ENCODE results near the gene INF2. TPM values are rescaled to one million over a fixed set of nuclear protein-coding genes. Genes with fewer than 3 reads are reported as not detected.

Gene INF2
- polyA plus RNA-seq, 1 donor, result 64.2 TPM

GRCh38 chr14:104739026-104739425, 49.6 kb downstream of the INF2 start:
- Histone ChIP-seq H3K4me1 (ENCODE audit: control insufficient read depth, insufficient read depth, low read length) (no peaks in the 10 kb centered on the region), H3K4me3 (ENCODE audit: low read length) (no peak overlapping the region), H3K27me3 (ENCODE audit: control insufficient read depth, insufficient read depth, low read length) (no peaks in the 10 kb centered on the region), H3K36me3 (ENCODE audit: control insufficient read depth, insufficient read depth, low read length) (peaks cover 22% of the 10 kb centered on the region), H3K9me3 (ENCODE audit: control insufficient read depth, low read depth, low read length) (no peaks in the 10 kb centered on the region), H3K27ac (ENCODE audit: low read length) (no peak overlapping the region)
- no CpG with 5 or more reads among the region's 17 CpGs for WGBS (ENCODE audit: insufficient coverage, low lambda C conversion rate)
- DNase-seq, result no peak

GRCh38 chr14:104739546-104740516, 50.4 kb downstream of the INF2 start:
- Histone ChIP-seq H3K36me3 (ENCODE audit: control insufficient read depth, insufficient read depth, low read length) (peaks cover 24% of the 10 kb centered on the region), H3K4me3 (ENCODE audit: low read length) (no peak overlapping the region), H3K9me3 (ENCODE audit: control insufficient read depth, low read depth, low read length) (no peaks in the 10 kb centered on the region), H3K4me1 (ENCODE audit: control insufficient read depth, insufficient read depth, low read length) (no peaks in the 10 kb centered on the region), H3K27me3 (ENCODE audit: control insufficient read depth, insufficient read depth, low read length) (no peaks in the 10 kb centered on the region), H3K27ac (ENCODE audit: low read length) (no peak overlapping the region)
- no CpG with 5 or more reads among the region's 29 CpGs for WGBS (ENCODE audit: insufficient coverage, low lambda C conversion rate)
- DNase-seq, result no peak

DNA sequence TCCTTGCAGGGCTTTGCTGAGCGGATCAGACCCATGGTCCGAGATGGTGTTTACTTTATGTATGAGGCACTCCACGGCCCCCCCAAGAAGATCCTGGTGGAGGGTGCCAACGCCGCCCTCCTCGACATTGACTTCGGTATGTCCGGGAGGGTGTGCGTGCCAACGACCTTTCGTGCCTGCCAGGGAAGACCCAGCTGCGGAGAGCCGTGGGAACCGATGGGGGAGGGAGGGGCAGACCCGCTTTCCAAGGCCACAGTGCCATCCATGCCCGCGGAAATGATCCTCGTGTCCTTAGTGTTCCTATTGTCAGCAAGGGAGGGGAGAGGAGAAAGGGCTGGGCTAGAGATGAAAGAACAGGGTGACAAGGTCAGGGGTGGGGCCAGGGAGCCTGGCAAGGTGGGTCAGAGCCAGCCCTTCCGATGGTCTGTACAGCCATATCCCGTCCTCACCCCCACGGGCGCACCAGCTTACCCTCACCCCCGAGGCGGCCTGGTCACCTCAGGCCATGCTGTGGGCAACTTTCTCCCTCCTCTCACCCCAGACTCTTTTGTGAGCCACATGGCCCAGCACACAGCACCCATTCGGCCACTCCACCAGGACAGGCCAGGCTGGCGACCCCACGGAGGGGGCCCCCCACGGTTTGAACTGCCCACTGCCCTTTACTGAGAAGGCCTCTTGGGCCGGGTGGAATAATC, 51.8 kb downstream of the INF2 start:
- Histone ChIP-seq H3K4me1 (ENCODE audit: control insufficient read depth, insufficient read depth, low read length) (no peaks in the 10 kb centered on the region), H3K27me3 (ENCODE audit: control insufficient read depth, insufficient read depth, low read length) (no peaks in the 10 kb centered on the region), H3K9me3 (ENCODE audit: control insufficient read depth, low read depth, low read length) (no peaks in the 10 kb centered on the region), H3K27ac (ENCODE audit: low read length) (no peak overlapping the region), H3K4me3 (ENCODE audit: low read length) (no peak overlapping the region), H3K36me3 (ENCODE audit: control insufficient read depth, insufficient read depth, low read length) (peaks cover 31% of the 10 kb centered on the region)
- no CpG with 5 or more reads among the region's 29 CpGs for WGBS (ENCODE audit: insufficient coverage, low lambda C conversion rate)
- DNase-seq, result no peak

GRCh38 chr14:104741803-104742251, 52.4 kb downstream of the INF2 start:
- no CpG with 5 or more reads among the region's 23 CpGs for WGBS (ENCODE audit: insufficient coverage, low lambda C conversion rate)
- Histone ChIP-seq H3K27ac (ENCODE audit: low read length) (no peak overlapping the region), H3K4me3 (ENCODE audit: low read length) (no peak overlapping the region), H3K27me3 (ENCODE audit: control insufficient read depth, insufficient read depth, low read length) (no peaks in the 10 kb centered on the region), H3K36me3 (ENCODE audit: control insufficient read depth, insufficient read depth, low read length) (peaks cover 31% of the 10 kb centered on the region), H3K4me1 (ENCODE audit: control insufficient read depth, insufficient read depth, low read length) (no peaks in the 10 kb centered on the region), H3K9me3 (ENCODE audit: control insufficient read depth, low read depth, low read length) (no peaks in the 10 kb centered on the region)
- DNase-seq, result no peak

- Histone ChIP-seq H3K27me3 (ENCODE audit: control insufficient read depth, insufficient read depth, low read length) (no peaks in the 10 kb centered on the region), H3K9me3 (ENCODE audit: control insufficient read depth, low read depth, low read length) (no peaks in the 10 kb centered on the region), H3K4me1 (ENCODE audit: control insufficient read depth, insufficient read depth, low read length) (peaks cover 1% of the 10 kb centered on the region), H3K4me3 (ENCODE audit: low read length) (no peak overlapping the region), H3K36me3 (ENCODE audit: control insufficient read depth, insufficient read depth, low read length) (peaks cover 31% of the 10 kb centered on the region), H3K27ac (ENCODE audit: low read length) (no peak overlapping the region)
- DNase-seq, result no peak
- no CpG with 5 or more reads among the region's 32 CpGs for WGBS (ENCODE audit: insufficient coverage, low lambda C conversion rate)
Measured at GRCh38 chr14:104742586-104743455, 53.4 kb downstream of the INF2 start.

GRCh38 chr14:104743461-104744380, 54.3 kb downstream of the INF2 start:
- WGBS (ENCODE audit: insufficient coverage, low lambda C conversion rate), result no CpG with 5 or more reads among the region's 28 CpGs
- no peak overlapping the region for H3K27ac ChIP-seq (ENCODE audit: low read length)
- no peaks in the 10 kb centered on the region for H3K9me3 ChIP-seq (ENCODE audit: control insufficient read depth, low read depth, low read length)
- H3K4me1 ChIP-seq (ENCODE audit: control insufficient read depth, insufficient read depth, low read length), result peaks cover 6% of the 10 kb centered on the region
- peaks cover 31% of the 10 kb centered on the region for H3K36me3 ChIP-seq (ENCODE audit: control insufficient read depth, insufficient read depth, low read length)
- no peak overlapping the region for H3K4me3 ChIP-seq (ENCODE audit: low read length)
- DNase-seq, result no peak
- no peaks in the 10 kb centered on the region for H3K27me3 ChIP-seq (ENCODE audit: control insufficient read depth, insufficient read depth, low read length)

DNA sequence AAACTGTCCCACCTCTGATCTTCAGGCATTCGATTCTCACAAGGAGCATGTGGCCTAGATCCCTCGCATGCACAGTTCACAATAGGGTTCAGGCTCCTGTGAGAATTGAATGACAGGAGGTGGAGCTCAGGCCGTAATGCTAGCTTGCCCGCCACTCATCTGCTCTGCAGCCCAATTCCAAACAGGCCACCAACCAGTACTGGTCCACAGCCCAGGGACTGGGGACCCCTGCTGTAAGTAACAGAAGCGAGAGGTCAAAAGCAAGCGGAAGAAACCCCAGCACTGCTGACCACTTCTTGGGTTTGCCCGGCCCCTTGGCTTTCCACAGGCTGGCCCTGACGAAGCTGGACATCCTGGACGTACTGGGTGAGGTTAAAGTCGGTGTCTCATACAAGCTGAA, 55.1 kb downstream of the INF2 start:
- H3K36me3 ChIP-seq (ENCODE audit: control insufficient read depth, insufficient read depth, low read length), result peaks cover 31% of the 10 kb centered on the region
- H3K27me3 ChIP-seq (ENCODE audit: control insufficient read depth, insufficient read depth, low read length), result no peaks in the 10 kb centered on the region
- 100% methylated on average over 1 of the region's 10 CpGs for WGBS (ENCODE audit: insufficient coverage, low lambda C conversion rate)

DNA sequence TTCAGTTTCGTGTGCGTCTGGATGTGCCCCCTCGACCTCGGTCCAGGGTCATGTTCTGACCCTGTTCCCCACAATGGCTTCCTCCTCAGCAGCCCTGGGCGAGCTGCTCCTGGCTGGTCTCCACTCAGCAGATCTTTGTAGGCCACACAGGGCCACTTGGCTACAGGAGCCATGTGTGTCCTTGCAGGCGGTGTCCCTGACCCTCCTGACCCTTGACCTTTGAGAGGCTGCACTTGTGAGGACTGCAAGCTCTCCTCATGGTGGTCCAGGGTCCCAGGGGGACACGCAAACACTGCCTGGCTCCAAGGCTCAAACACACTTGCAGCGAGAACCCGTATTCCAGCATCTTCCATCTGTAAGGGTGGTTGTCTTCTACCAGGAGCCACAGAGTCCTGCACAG, 56.0 kb downstream of the INF2 start:
- no peak for DNase-seq
- H3K9me3 ChIP-seq (ENCODE audit: control insufficient read depth, low read depth, low read length), result no peaks in the 10 kb centered on the region
- no peak overlapping the region for H3K27ac ChIP-seq (ENCODE audit: low read length)
- peaks cover 17% of the 10 kb centered on the region for H3K4me1 ChIP-seq (ENCODE audit: control insufficient read depth, insufficient read depth, low read length)
- no peak overlapping the region for H3K4me3 ChIP-seq (ENCODE audit: low read length)
- H3K36me3 ChIP-seq (ENCODE audit: control insufficient read depth, insufficient read depth, low read length), result peaks cover 24% of the 10 kb centered on the region
- H3K27me3 ChIP-seq (ENCODE audit: control insufficient read depth, insufficient read depth, low read length), result no peaks in the 10 kb centered on the region
- WGBS (ENCODE audit: insufficient coverage, low lambda C conversion rate), result no CpG with 5 or more reads among the region's 9 CpGs

More for the DNA sequence above, 55.1 kb downstream of the INF2 start:
- DNase-seq, result no peak
- H3K27ac ChIP-seq (ENCODE audit: low read length), result no peak overlapping the region
- no peak overlapping the region for H3K4me3 ChIP-seq (ENCODE audit: low read length)
- H3K4me1 ChIP-seq (ENCODE audit: control insufficient read depth, insufficient read depth, low read length), result peaks cover 13% of the 10 kb centered on the region
- no peaks in the 10 kb centered on the region for H3K9me3 ChIP-seq (ENCODE audit: control insufficient read depth, low read depth, low read length)

GRCh38 chr14:104746071-104746545, 56.7 kb downstream of the INF2 start:
- Histone ChIP-seq H3K4me3 (ENCODE audit: low read length) (no peak overlapping the region), H3K4me1 (ENCODE audit: control insufficient read depth, insufficient read depth, low read length) (peaks cover 17% of the 10 kb centered on the region), H3K36me3 (ENCODE audit: control insufficient read depth, insufficient read depth, low read length) (peaks cover 21% of the 10 kb centered on the region), H3K27me3 (ENCODE audit: control insufficient read depth, insufficient read depth, low read length) (no peaks in the 10 kb centered on the region), H3K27ac (ENCODE audit: low read length) (peak overlapping the region; percentile 25), H3K9me3 (ENCODE audit: control insufficient read depth, low read depth, low read length) (no peaks in the 10 kb centered on the region)
- no CpG with 5 or more reads among the region's 13 CpGs for WGBS (ENCODE audit: insufficient coverage, low lambda C conversion rate)
- DNase-seq, result no peak

All from large intestine (tissue), 3 donors.